ENCODE measurements around the gene PLXNB3.

Gene PLXNB3

DNA sequence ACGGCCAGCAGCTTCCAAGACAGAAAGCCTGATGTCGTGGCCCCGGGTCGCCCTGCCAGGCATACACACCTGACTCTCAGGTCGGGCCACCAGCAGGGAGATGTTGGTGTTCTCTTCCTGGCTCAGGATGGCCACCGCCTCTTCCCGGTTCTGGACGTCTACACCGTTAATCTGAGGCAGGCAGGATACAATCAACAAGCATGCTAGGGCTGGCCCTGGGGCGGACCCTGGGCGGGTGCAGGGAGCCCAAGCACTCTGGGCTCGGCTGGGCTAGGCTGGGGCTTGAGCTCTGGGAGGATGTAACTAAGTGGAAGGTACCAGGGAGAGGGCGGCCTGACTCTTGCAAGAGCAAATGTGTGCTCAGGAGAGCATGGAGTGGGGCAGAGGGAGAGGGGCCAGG is 41.4 kb downstream of the PLXNB3 start:
- DNase-seq: no peak
- H3K4me1 ChIP-seq (ENCODE audit: low read length): no peaks in the 10 kb centered on the region
- H3F3A ChIP-seq (ENCODE audit: insufficient read depth, low read length): no peaks in the 10 kb centered on the region
- no peak overlapping the region for H3K27ac ChIP-seq (ENCODE audit: low read length)
- no peak overlapping the region for H2AFZ ChIP-seq (ENCODE audit: low read length)
- H3K4me3 ChIP-seq (ENCODE audit: low read length): no peak overlapping the region
- H3K9me3 ChIP-seq (replicated peaks; ENCODE audit: insufficient read depth, low read length): no peaks in the 10 kb centered on the region
- peaks cover 19% of the 10 kb centered on the region for H3K27me3 ChIP-seq (replicated peaks; ENCODE audit: insufficient read depth, low read length)
- H3K36me3 ChIP-seq (replicated peaks; ENCODE audit: insufficient read depth, low read length): no peaks in the 10 kb centered on the region
- no peak for TF ChIP-seq EZH2 (optimal IDR thresholded peaks at IDR 0.05; ENCODE audit: low read depth, low read length)
- TF ChIP-seq, protein P1, sequence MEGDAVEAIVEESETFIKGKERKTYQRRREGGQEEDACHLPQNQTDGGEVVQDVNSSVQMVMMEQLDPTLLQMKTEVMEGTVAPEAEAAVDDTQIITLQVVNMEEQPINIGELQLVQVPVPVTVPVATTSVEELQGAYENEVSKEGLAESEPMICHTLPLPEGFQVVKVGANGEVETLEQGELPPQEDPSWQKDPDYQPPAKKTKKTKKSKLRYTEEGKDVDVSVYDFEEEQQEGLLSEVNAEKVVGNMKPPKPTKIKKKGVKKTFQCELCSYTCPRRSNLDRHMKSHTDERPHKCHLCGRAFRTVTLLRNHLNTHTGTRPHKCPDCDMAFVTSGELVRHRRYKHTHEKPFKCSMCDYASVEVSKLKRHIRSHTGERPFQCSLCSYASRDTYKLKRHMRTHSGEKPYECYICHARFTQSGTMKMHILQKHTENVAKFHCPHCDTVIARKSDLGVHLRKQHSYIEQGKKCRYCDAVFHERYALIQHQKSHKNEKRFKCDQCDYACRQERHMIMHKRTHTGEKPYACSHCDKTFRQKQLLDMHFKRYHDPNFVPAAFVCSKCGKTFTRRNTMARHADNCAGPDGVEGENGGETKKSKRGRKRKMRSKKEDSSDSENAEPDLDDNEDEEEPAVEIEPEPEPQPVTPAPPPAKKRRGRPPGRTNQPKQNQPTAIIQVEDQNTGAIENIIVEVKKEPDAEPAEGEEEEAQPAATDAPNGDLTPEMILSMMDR (IDR thresholded peaks at IDR 0.05; ENCODE audit: low read length): no peak
- no peak for TF ChIP-seq EZH2phosphoT487 (IDR thresholded peaks at IDR 0.05; ENCODE audit: low read length)
- H3K9me2 ChIP-seq (replicated peaks; ENCODE audit: insufficient read depth, low read length): no peaks in the 10 kb centered on the region
- H3K9ac ChIP-seq (ENCODE audit: low read length): no peak overlapping the region
- H4K20me1 ChIP-seq (ENCODE audit: insufficient read depth, low read length): no peaks in the 10 kb centered on the region
- no peak overlapping the region for H3K4me2 ChIP-seq (ENCODE audit: low read depth, low read length)
- H3K79me2 ChIP-seq (ENCODE audit: low read length): no peaks in the 10 kb centered on the region

DNA sequence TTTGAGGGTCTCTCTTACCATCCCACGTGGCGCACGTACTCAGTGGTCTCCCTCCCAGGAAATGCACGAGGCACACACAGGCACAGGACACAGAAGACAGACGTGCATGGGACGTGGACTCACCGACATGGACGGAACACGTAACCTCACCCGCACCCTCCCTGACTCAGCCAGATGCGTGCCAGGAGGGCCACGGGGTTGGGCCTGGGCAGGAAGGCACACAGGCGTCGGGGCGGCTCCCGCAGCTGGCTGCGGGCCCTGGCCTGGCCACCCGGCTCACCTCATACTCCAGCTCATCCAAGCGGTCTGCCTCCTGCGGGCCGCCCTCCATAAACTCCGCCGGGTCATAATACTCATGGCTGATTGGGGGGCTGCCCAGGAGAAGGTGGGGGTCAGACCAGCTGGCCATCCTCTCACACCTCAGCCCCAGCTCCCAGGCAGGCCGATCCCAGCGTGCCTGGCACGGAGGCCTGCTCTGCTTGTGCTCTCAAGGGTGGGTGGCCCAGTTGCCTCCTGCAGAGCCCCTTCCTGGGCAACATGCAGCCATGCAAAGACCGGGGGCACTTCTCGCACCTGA is 43.0 kb downstream of the PLXNB3 start:
- H3K4me2 ChIP-seq (ENCODE audit: low read depth, low read length): no peak overlapping the region

DNA sequence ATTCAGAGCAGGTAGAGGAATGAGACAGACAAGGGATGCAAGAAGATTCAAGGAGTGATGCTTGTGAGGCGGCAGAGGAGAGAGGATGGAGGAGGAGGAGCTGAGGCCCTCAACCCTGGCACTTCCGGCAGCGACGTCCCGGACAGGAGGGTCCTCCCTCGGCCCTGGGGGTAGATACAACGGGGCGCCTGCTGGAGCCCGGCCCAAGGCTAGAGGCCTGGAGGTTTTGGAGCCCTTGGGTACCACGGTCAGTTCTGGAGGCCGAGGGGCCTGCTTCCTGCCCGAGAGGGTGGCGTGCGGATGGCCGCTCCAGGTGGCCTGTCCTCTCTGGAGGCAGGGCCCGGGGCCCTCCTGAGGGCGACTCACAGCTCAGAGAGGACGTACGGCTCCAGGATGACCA is 43.9 kb downstream of the PLXNB3 start:
- Histone ChIP-seq H3K4me1 (ENCODE audit: low read length) (no peaks in the 10 kb centered on the region), H3F3A (ENCODE audit: insufficient read depth, low read length) (no peaks in the 10 kb centered on the region), H3K4me2 (ENCODE audit: low read depth, low read length) (no peak overlapping the region), H3K9me2 (replicated peaks; ENCODE audit: insufficient read depth, low read length) (no peaks in the 10 kb centered on the region), H3K27me3 (replicated peaks; ENCODE audit: insufficient read depth, low read length) (peaks cover 39% of the 10 kb centered on the region), H3K79me2 (ENCODE audit: low read length) (no peaks in the 10 kb centered on the region), H3K27ac (ENCODE audit: low read length) (no peak overlapping the region), H3K4me3 (ENCODE audit: low read length) (no peak overlapping the region), H3K9ac (ENCODE audit: low read length) (no peak overlapping the region), H3K36me3 (replicated peaks; ENCODE audit: insufficient read depth, low read length) (no peaks in the 10 kb centered on the region), H2AFZ (ENCODE audit: low read length) (no peak overlapping the region), H4K20me1 (ENCODE audit: insufficient read depth, low read length) (no peaks in the 10 kb centered on the region), H3K9me3 (replicated peaks; ENCODE audit: insufficient read depth, low read length) (no peaks in the 10 kb centered on the region)
- TF ChIP-seq, protein P1 (IDR thresholded peaks at IDR 0.05; ENCODE audit: low read length): no peak
- no peak for TF ChIP-seq EZH2phosphoT487 (IDR thresholded peaks at IDR 0.05; ENCODE audit: low read length)
- no peak for TF ChIP-seq EZH2 (optimal IDR thresholded peaks at IDR 0.05; ENCODE audit: low read depth, low read length)
- DNase-seq: no peak

More for the DNA sequence above, 43.0 kb downstream of the PLXNB3 start:
- Histone ChIP-seq H2AFZ (ENCODE audit: low read length) (no peak overlapping the region), H4K20me1 (ENCODE audit: insufficient read depth, low read length) (no peaks in the 10 kb centered on the region), H3K9me3 (replicated peaks; ENCODE audit: insufficient read depth, low read length) (no peaks in the 10 kb centered on the region), H3K9me2 (replicated peaks; ENCODE audit: insufficient read depth, low read length) (no peaks in the 10 kb centered on the region), H3K9ac (ENCODE audit: low read length) (no peak overlapping the region), H3K36me3 (replicated peaks; ENCODE audit: insufficient read depth, low read length) (no peaks in the 10 kb centered on the region), H3F3A (ENCODE audit: insufficient read depth, low read length) (no peaks in the 10 kb centered on the region), H3K79me2 (ENCODE audit: low read length) (no peaks in the 10 kb centered on the region), H3K27me3 (replicated peaks; ENCODE audit: insufficient read depth, low read length) (peaks cover 32% of the 10 kb centered on the region), H3K27ac (ENCODE audit: low read length) (no peak overlapping the region), H3K4me1 (ENCODE audit: low read length) (no peaks in the 10 kb centered on the region), H3K4me3 (ENCODE audit: low read length) (no peak overlapping the region)
- TF ChIP-seq EZH2 (optimal IDR thresholded peaks at IDR 0.05; ENCODE audit: low read depth, low read length) (no peak), EZH2phosphoT487 (IDR thresholded peaks at IDR 0.05; ENCODE audit: low read length) (no peak)
- TF ChIP-seq, protein P1 (IDR thresholded peaks at IDR 0.05; ENCODE audit: low read length): no peak
- no peak for DNase-seq

All from MM.1S (cell line).